ENCODE data around the gene USP10. TPM values are rescaled to one million over a fixed set of nuclear protein-coding genes. Genes with fewer than 3 reads are reported as not detected.

Gene USP10
- total RNA-seq, 4 donors from 2014 or later = 61.1 to 103 (median 74.4) TPM

- DNase-seq = no peak
- TF ChIP-seq, protein P1, sequence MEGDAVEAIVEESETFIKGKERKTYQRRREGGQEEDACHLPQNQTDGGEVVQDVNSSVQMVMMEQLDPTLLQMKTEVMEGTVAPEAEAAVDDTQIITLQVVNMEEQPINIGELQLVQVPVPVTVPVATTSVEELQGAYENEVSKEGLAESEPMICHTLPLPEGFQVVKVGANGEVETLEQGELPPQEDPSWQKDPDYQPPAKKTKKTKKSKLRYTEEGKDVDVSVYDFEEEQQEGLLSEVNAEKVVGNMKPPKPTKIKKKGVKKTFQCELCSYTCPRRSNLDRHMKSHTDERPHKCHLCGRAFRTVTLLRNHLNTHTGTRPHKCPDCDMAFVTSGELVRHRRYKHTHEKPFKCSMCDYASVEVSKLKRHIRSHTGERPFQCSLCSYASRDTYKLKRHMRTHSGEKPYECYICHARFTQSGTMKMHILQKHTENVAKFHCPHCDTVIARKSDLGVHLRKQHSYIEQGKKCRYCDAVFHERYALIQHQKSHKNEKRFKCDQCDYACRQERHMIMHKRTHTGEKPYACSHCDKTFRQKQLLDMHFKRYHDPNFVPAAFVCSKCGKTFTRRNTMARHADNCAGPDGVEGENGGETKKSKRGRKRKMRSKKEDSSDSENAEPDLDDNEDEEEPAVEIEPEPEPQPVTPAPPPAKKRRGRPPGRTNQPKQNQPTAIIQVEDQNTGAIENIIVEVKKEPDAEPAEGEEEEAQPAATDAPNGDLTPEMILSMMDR (IDR thresholded peaks at IDR 0.05 in 4 of 5, conservative IDR thresholded peaks at IDR 0.05 in 1 of 5) = no peak
- TF ChIP-seq POLR2A (IDR thresholded peaks at IDR 0.05) = no peak
- Histone ChIP-seq H3K9me3 (no peaks in the 10 kb centered on the region), H3K4me1 (no peaks in the 10 kb centered on the region), H3K27me3 (no peaks in the 10 kb centered on the region), H3K27ac (no peak overlapping the region), H3K4me3 (no peak overlapping the region), H3K36me3 (no peaks in the 10 kb centered on the region)
- ATAC-seq = no peak
- intact Hi-C loops (cut with DNase I; ENCODE audit: low total_unique reads) (no loop called here), in situ Hi-C loops (cut with MboI; ENCODE audit: low sequenced_read_pairs in 4 of 4) (no loop called here)
These were observed 91.7 kb downstream of the USP10 start for GRCh38 chr16:84791501-84791900.

DNA sequence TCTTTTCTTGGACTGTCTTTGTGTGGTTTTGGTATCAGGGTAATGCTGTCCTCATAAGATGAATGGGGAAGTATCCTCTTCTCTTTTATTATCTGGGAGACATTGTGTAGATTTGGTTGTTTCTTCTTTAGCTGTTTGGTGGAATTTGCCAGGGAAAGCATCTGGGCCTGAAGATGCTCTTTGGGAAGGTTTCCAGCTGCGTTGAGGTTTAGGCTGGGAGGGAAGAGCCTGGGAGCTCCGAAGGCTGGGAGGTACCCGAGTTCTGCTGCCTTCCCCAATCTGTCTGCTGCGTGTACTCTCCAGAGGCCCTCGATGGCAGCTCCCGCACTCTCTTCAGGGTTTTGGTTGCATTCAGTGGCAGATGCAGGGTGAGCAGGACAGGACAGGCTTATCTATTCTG lies 94.4 kb downstream of the USP10 start:
- TF ChIP-seq, protein P1 (IDR thresholded peaks at IDR 0.05 in 4 of 5, conservative IDR thresholded peaks at IDR 0.05 in 1 of 5) = no peak
- TF ChIP-seq POLR2A (IDR thresholded peaks at IDR 0.05) = no peak
- Histone ChIP-seq H3K27me3 (no peaks in the 10 kb centered on the region), H3K9me3 (no peaks in the 10 kb centered on the region), H3K4me3 (no peak overlapping the region), H3K36me3 (no peaks in the 10 kb centered on the region), H3K4me1 (no peaks in the 10 kb centered on the region), H3K27ac (peak overlapping the region; percentile 58 to 68 (median 66))
- ATAC-seq (no peak), DNase-seq (no peak)
- in situ Hi-C loops (cut with MboI; ENCODE audit: low sequenced_read_pairs in 4 of 4) (no loop called here), intact Hi-C loops (cut with DNase I; ENCODE audit: low total_unique reads) (no loop called here)

DNA sequence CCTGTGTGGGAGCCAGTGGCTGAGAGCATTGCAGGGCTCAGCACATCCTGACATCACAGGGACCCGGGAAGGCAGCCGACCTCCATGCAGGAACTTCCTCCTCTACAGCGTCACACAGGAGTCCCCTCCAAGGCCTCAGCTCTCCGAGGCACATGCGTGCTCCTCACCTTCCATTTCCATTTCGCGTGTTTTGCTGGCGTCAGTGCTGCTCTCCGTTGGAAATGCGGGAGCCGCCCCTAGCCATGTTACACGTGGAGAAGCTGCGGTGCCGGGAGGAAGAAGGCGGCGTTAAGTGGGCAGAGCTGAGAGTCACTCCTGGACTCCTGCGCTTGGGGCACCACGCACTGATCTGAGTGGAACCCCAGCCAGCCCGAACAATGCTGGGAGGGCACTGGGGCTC lies 94.8 kb downstream of the USP10 start:
- no peak for DNase-seq
- no peak for ATAC-seq
- TF ChIP-seq, protein P1 (IDR thresholded peaks at IDR 0.05 in 4 of 5, conservative IDR thresholded peaks at IDR 0.05 in 1 of 5) = no peak
- no peak for TF ChIP-seq POLR2A (IDR thresholded peaks at IDR 0.05)
- H3K4me3 ChIP-seq = no peak overlapping the region
- in situ Hi-C loops (cut with MboI; ENCODE audit: low sequenced_read_pairs in 4 of 4) = no loop called here
- intact Hi-C loops (cut with DNase I; ENCODE audit: low total_unique reads) = no loop called here
- H3K36me3 ChIP-seq = no peaks in the 10 kb centered on the region
- H3K9me3 ChIP-seq = no peaks in the 10 kb centered on the region
- no peaks in the 10 kb centered on the region for H3K4me1 ChIP-seq
- H3K27ac ChIP-seq = peak overlapping the region; percentile 58 to 68 (median 66)
- H3K27me3 ChIP-seq = no peaks in the 10 kb centered on the region

- H3K4me1 ChIP-seq = no peaks in the 10 kb centered on the region
- peak overlapping the region; percentile 58 to 68 (median 66) for H3K27ac ChIP-seq
- intact Hi-C loops (cut with DNase I; ENCODE audit: low total_unique reads) (no loop called here), in situ Hi-C loops (cut with MboI; ENCODE audit: low sequenced_read_pairs in 4 of 4) (no loop called here)
- peak in 1 of 2 donors; percentile 28 for TF ChIP-seq POLR2A (IDR thresholded peaks at IDR 0.05)
- TF ChIP-seq, protein P1 (IDR thresholded peaks at IDR 0.05 in 4 of 5, conservative IDR thresholded peaks at IDR 0.05 in 1 of 5) = no peak
- peak; percentile 85 to 93 for ATAC-seq
- no peaks in the 10 kb centered on the region for H3K27me3 ChIP-seq
- H3K36me3 ChIP-seq = no peaks in the 10 kb centered on the region
- DNase-seq = peak; percentile 61 to 72
- H3K9me3 ChIP-seq = no peaks in the 10 kb centered on the region
- H3K4me3 ChIP-seq = no peak overlapping the region
These were observed 95.7 kb downstream of the USP10 start for GRCh38 chr16:84795329-84796053.
